Epithelial cell of proximal tubule (primary cell): ENCODE measurements around the gene NCKAP5L. TPM values are rescaled to one million over a fixed set of nuclear protein-coding genes. Genes with fewer than 3 reads are reported as not detected.
A peak's percentile ranks its signal among the peaks of the same experiment; 100 is the strongest.
"Not testable (repeated sequence)": the region's sequence is repeated elsewhere in the genome, so short reads cannot be mapped to it uniquely, and the experiment has no call there.

ENCODE experiments used
- DNase-seq: peaks from one replicate; pipeline ENCODE4 v3.0.0-alpha.2; 2011; ENCODE audit warnings: low read depth
- H3K4me3 ChIP-seq: 2 replicates; pipeline ENCODE4 v1.5.1; 2011; ENCODE audit warnings: low read depth, mild to moderate bottlenecking, low read length
- total RNA-seq: library from RNA; depleted of rRNA; stranded (reverse); fragments of >200 nt; gene quantifications from 2 replicates; pipeline ENCODE4 v1.2.3, GENCODE V29; 2015
- TF ChIP-seq, protein P1 (sequence below): conservative IDR thresholded peaks from 2 replicates; pipeline ENCODE4 v1.5.1; 2012; ENCODE audit warnings: low read depth, mild to moderate bottlenecking, low read length

NCKAP5L gene
- total RNA-seq, 1 donor from 2014 or later: 8.4 TPM

DNA sequence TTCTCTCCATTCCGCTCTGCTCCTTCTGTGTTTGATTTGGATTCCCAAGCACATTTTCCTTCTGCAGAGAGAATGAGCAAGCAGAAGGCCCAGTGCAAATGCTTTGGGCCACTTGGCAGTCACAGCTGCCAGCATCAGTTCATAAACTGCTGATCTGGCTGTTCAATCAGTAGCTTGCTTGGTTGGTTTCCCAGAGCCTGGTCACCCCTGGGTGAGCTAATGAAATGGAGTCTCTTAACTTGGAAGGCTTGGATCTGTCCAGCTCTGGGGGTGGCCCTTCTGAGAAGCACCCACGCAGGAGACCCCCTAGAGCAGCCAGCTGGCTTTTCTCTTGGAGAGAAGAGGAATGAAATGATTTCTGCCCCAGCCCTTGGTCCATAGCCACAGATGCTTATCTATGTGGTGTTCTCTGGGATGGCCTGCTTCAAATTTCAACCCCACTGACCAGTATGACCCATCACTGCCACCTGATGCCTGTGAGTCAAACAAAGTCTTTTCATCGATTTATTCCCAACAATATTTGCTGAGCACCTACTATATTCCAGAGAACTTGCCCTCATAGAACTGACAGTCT is 45.2 kb upstream of the NCKAP5L start:
- DNase-seq: peak; percentile 51
- TF ChIP-seq, protein P1, sequence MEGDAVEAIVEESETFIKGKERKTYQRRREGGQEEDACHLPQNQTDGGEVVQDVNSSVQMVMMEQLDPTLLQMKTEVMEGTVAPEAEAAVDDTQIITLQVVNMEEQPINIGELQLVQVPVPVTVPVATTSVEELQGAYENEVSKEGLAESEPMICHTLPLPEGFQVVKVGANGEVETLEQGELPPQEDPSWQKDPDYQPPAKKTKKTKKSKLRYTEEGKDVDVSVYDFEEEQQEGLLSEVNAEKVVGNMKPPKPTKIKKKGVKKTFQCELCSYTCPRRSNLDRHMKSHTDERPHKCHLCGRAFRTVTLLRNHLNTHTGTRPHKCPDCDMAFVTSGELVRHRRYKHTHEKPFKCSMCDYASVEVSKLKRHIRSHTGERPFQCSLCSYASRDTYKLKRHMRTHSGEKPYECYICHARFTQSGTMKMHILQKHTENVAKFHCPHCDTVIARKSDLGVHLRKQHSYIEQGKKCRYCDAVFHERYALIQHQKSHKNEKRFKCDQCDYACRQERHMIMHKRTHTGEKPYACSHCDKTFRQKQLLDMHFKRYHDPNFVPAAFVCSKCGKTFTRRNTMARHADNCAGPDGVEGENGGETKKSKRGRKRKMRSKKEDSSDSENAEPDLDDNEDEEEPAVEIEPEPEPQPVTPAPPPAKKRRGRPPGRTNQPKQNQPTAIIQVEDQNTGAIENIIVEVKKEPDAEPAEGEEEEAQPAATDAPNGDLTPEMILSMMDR: no peak
- H3K4me3 ChIP-seq: no peak overlapping the region

DNA sequence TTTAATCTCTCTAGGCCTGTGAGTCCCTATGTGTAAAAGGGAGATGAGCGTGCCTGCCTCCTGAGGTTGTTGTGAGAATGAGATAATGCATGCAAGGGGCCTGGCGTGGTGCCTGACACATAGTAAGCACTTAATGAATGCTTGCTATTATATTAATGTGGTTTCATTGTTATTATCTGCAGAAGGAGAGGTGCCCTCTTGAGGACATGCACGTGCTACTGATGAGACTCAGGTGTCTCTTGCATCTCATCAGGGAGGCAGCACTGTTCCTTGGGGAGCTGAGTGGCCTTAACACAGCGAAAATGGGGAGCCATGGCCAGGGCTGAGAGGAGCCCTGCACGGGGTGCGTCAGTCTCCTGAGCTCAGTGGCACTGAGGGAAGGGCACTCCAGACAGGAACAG is 44.6 kb upstream of the NCKAP5L start:
- DNase-seq: no peak
- TF ChIP-seq, protein P1: no peak
- H3K4me3 ChIP-seq: no peak overlapping the region

DNA sequence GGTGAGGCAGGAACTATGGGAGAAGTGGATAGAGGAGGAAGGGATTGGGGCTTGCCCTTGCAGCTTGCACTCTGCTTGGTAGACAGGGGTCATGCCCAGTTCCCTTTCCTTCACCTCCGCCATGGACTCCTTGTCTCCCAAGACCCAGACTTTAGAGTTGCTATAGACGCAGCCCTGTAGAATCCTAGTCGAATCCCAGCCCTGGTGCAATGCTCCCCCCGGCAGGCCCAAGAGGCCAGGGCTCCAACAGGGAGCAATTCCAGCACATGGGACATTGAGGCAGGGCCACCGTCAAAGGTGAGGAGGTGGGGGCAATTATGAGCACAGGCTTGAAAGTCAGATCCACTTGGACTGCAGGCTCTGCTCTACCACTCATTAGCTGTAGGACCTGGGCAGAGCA is 44.2 kb upstream of the NCKAP5L start:
- H3K4me3 ChIP-seq: no peak overlapping the region
- TF ChIP-seq, protein P1: no peak
- no peak for DNase-seq

DNA sequence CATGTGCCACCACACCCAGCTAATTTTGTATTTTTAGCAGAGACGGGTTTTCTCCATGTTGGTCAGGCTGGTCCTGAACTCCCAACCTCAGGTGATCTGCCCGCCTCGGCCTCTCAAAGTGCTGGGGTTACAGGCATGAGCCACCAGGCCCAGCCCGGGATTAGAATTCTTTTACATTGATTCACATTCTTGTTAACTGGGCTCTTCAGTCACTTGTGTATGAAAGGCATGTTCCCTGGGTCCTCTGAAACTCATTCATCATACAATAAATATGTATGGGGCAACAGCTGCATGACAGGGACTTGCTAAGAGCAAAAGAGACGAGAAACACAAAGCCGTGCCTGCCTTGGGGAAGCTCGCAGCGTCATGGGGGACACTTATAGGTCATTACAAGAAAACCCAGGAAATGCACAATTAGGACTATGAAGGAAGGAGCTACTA is 43.6 kb upstream of the NCKAP5L start:
- not testable (repeated sequence) for DNase-seq, H3K4me3 ChIP-seq

DNA sequence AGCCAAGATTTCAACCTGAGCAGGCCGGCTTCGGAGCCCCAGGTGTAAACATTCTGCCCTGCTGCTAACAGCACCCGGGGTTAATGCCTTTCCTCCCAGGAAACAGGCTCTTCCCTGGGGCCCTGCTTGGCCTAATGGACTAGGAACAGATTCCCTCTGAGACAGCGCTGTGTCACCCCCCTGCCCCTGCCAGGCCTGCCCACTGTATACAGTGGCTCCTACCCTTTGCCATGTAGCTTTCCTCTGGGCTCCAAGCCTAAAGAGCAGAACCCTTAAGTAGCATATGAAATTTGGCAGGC is 43.0 kb upstream of the NCKAP5L start:
- TF ChIP-seq, protein P1: no peak
- H3K4me3 ChIP-seq: no peak overlapping the region
- DNase-seq: no peak

DNA sequence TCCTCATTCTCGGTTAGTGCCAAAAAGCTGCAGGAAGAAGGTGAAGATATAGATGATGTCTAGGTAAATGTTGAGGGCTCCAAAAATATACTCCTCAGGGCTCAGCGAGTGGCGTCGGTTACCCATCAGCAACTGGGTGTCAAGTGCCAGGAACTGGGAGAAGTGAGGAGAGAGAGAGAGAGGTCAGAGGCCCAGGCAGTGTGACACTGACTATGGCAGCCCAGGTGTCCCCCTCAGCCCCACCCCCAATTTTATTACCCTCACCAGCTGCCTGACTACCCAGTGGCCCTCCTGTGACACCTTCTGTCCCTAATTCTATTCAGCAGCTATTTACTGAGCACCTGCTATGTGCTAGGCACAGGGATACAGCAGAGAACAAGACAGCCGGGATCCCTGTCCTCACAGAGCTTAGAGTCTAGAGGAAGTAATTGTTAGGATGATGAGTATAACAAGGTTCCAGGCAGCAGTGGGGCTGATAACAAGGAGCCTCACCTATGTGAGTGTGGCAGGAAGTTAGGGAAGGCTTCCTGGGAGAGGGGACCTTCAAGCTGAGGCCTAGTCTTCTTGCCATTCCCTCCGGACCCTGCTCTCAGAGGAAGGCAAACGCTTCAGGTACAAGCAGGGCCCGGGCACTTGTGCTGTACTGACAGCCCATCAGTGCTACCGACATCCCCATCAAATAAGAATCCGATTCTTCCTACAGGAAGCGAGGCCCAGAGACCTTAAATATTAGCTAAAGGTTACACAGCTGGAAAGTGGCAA is 42.5 kb upstream of the NCKAP5L start:
- TF ChIP-seq, protein P1: no peak
- no peak for DNase-seq
- H3K4me3 ChIP-seq: no peak overlapping the region

DNA sequence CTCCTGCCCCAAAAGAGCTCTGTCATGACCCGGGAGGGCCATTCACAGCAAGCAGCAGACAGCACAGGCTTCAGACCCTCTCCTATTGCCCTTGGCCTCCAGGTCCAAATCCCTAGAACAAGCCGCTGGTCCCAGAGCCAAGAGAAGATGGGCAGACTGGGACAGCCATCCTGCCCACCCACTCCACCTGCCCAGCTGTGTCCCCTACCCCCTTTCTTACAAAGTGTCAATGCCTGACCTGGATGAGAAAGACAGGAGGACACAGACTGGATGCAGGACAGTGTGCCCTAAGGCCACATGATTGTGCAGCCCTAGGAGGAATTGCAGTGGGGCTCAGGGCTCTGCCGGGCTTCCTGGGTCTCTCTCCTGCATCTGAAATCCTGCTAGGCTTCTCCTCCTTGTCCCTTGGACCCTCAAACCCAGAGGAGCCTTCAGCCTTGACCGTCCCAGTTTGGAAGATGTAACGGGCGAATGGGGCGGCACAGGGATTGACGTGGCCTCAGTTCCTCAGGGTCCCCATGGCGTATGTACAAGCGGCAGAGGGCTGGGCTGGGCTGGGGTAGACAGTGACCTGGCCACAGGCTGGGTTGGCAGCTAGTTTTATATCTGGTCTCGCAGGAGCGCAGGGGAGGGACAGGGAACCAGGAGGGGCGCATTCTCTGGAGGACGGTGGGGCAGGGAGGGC is 41.7 kb upstream of the NCKAP5L start:
- no peak for DNase-seq
- H3K4me3 ChIP-seq: no peak overlapping the region
- TF ChIP-seq, protein P1: no peak
